OCI-LY3 (cell line): ENCODE data around the gene CPSF4.

Experiments used
- CTCF ChIP-seq: fragments of 200-600, 300-600 bp; sonication (generic); IDR thresholded peaks from 2 replicates; pipeline ENCODE4 v1.5.1; 2014; ENCODE audit warnings: antibody characterized with exemption, low read length, low read depth
- EZH2phosphoT487 ChIP-seq: fragments of 200-600 bp; shearing (Covaris generic); IDR thresholded peaks from 2 replicates; pipeline ENCODE4 v1.6.1; 2018; ENCODE audit warnings: antibody characterized with exemption, mixed run types, low read depth

DNA sequence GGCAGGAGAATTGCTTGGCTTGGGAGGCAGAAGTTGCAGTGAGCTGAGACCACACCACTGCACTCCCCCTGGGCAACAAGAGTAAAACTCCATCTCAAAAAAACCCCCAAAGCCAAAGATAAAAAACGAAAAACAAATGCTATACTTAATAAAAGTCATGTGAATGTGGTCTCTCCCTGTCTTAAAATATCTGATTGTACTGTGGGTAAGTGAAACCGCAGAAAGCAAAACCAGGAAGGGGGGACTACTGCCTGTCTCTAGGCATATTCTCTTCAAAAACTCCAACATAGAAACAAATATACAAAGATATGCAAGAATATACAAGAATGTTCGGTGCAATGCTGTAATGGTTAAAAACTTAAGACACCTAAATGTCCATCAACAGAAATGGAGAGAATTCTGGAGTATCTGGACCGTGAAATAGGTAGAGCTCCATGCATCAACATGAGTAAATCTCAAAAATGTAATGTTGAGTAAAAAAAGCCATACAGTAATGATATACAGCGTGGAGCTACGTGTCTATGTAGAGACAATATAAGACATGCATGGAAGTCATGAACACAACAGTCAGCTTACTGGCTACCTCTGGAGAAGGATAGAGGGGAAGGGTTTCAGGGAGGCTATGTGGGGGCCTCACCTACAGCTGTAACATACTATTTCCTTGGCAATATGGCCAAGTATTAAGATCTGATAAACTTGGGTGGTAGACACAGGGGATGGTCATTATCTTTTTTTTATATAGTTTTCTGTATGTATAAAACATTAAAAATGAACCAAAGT lies 59.2 kb downstream of the CPSF4 start:
- no peak for TF ChIP-seq CTCF
- TF ChIP-seq EZH2phosphoT487, result no peak
